ENCODE measurements around the gene PRPF19.

The PRPF19 gene

DNA sequence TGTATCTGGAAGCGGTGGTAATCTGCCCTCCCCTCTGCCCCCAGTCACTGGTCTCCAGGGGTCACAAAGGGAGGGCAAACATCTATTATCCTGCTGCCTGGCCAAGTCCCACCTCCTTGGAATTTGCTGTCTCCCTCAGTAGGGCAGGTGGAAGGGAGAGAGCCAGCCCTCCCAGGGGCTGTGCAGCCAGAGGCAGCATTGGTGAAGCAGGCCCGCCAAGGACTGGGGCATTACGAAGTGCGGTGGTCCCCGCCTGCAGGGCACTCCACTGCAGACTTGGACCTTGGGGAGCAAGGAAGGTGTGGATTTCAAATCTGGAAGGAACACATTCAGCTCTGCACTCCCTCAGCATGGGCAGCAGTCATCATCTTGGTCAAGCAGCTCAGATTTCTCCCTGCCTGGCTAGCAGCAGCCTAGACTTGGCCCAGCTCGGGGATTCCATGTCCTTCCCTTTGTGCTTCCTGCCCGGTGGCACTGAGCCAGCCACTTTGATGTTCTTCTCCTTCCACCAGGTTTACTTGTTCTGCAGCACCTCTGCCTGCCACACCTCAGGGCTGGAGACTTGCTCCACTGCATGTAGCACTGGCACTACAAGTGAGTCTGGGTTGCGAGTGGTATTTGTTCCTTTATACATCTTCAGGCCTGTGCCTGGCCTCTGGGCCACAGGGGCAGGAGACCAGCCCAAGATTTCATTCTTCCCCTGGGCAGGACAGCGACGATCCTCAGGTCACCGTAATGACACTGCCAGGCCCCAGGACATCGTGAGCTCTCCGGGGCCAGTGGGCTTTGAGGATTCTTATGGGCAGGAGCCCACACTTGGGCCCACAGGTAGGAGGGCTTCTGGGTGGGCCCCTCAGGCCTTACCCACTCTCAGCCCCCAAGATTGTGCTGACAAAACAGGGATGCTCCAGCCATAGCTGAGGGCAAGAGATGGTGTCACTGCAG is 31.7 kb downstream of the PRPF19 start:
- DNase-seq (ENCODE audit: low read depth in 2 of 2) = no peak

DNA sequence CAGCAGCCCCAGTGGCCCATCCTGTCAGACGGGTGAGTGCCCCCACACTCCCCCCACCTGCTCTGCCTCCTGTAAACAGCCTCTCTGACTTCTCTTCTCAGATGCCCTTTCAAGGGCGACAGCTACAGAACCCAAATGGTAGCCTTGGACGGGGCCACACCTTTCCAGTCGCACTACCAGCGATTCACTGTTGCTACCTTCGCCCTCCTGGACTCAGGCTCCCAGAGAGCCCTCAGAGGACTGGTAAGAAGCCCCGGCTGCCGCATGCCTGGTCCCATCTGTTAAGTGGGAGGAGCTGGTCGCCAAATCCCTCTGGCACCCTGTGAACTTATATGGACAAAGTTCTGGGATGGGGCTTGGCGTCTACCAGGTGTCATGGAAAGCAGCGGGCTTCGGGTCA is 32.9 kb downstream of the PRPF19 start:
- no peak for DNase-seq (ENCODE audit: low read depth in 2 of 2)

DNA sequence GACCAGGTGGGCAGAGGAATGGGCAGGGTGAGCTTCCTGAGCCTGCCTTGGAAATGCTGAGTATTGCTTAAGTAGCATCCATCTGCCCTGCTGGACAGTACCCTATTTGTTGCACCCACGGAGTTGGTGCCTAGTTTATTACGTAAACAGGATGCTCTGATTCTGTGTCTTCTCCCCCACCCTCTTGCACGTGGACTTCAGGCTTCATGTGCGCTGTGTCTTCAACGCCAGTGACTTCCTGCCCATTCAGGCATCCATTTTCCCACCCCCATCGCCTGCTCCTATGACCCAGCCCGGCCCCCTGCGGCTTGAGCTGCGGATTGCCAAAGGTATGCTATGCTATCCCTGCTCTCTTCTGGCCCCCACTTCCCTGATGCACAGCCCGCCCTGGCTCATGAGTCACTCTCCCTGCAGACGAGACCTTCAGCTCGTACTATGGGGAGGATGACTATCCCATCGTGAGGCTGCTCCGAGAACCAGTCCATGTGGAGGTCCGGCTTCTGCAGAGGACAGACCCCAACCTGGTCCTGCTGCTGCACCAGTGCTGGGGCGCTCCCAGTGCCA is 33.3 kb downstream of the PRPF19 start:
- DNase-seq (ENCODE audit: low read depth in 2 of 2) = no peak

DNA sequence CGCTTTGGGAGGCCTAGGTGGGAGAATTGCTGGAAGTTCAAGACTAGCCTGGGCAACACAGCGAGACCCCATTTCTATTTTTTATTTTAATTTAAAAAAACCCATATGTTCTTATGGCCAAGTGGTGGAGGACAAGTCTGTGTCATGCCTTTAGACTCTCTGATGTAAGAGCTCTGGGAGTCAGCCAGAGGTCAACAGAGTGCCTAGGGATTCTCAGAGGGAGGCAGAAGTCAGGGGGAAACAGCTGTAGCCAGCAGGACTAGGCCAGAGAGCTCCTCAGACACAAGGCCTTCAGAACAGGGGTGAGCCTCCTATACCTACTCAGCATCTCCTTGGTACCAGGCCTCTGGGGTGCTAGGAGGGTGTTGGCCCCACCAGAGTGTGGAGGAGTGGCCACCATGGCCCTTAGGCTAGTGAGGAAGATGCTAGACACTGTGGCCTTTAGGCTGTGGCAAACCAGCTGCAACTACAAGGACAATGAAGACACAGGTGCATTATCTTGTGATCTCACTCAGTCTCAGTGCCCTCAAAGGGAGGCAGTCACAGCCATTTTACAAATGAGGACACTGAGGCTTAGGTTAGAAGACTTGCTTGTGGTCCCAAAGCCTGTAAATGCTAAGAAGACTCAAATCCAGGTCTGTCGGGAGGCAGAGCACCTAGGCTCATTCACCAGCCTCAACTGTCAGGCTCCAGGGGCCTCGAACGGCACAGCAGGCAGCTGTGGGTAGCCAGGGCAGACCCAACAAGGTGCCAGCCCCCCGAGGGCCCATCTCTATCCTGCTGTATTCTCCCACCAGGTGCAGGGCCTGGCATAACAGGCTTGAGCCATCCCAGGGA is 34.0 kb downstream of the PRPF19 start:
- DNase-seq (ENCODE audit: low read depth in 2 of 2) = no peak

DNA sequence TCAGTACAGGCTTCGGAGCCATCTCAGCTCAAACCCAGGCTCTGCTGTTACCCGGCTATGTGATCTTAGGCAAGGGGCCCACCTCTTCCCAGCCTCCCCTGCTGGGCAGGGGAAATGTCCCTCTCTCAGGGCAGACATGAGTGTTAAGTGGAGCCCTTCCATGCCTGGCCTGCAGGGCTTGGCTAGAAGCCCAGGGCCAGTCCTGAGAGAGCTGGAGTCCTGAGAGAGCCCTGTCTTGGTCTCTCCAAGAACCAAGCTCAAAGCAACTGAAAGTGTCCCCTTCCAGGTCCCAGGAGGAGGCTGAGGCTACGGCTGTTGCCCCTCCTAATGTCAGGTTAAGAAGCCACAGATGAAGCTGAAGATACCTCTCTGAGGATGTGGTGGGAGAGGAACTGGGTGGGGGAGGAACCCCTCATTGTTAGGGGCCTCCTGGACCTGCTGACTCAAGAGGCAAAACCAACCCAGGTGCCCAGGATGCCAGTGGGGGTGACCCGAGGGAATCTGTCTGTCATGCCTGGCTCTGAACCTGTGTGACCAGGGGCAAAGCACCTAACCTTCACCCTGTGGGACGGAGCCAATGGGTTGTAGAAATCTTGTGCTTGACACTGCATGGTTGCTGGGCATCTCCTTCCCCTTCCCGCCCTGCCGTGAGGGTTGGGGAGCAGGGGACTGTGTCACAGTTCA is 34.9 kb downstream of the PRPF19 start:
- DNase-seq (ENCODE audit: low read depth in 2 of 2) = no peak

DNA sequence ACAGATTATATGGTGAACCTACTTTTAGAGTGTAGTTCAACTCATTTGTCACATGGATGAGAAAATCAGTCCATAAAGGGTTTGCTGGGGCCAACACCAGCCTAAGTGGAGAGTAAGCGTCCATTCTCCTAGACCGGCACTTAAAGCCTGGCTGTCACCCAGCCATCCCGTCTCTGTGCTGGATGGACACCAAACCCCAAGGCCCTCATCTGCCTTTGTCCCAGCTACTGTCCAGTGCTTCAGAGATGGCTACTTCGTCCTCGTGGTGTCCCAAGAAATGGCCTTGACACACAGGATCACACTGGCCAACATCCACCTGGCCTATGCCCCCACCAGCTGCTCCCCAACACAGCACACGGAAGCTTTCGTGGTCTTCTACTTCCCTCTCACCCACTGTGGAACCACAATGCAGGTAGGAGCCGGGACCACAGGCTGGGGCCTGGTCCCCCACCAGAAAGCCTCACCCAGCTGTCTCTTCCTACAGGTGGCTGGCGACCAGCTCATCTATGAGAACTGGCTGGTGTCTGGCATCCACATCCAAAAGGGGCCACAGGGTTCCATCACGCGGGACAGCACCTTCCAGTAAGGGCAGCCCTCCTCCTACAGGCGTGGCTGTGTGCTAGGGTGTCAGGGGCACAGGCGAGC is 35.5 kb downstream of the PRPF19 start:
- DNase-seq (ENCODE audit: low read depth in 2 of 2) = no peak

DNA sequence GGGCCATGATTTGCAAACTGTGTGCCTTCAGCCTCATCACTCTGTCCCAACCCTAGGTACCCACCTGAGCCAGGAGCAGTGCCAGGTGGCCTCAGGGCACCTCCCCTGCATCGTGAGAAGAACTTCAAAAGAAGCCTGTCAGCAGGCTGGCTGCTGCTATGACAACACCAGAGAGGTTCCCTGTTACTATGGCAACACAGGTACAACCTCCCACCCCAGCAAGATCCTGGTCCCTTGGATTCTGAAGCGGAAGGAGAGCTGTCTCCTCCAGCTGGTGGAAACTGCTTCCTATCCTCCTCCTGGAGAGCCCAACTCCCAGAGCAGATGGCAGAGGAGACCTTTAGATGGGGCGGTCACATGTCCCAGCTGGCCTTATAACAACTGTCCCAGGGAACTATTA is 36.1 kb downstream of the PRPF19 start:
- no peak for DNase-seq (ENCODE audit: low read depth in 2 of 2)

DNA sequence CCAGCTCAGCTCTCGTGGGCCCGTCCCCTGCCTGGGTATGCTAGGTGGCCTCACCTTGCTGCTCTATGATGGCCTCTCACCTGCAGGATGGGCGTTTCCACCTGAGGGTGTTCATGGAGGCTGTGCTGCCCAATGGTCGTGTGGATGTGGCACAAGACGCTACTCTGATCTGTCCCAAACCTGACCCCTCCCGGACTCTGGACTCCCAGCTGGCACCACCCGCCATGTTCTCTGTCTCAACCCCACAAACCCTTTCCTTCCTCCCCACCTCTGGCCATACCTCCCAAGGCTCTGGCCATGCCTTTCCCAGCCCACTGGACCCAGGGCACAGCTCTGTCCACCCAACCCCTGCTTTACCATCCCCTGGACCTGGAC is 36.9 kb downstream of the PRPF19 start:
- no peak for DNase-seq (ENCODE audit: low read depth in 2 of 2)

DNA sequence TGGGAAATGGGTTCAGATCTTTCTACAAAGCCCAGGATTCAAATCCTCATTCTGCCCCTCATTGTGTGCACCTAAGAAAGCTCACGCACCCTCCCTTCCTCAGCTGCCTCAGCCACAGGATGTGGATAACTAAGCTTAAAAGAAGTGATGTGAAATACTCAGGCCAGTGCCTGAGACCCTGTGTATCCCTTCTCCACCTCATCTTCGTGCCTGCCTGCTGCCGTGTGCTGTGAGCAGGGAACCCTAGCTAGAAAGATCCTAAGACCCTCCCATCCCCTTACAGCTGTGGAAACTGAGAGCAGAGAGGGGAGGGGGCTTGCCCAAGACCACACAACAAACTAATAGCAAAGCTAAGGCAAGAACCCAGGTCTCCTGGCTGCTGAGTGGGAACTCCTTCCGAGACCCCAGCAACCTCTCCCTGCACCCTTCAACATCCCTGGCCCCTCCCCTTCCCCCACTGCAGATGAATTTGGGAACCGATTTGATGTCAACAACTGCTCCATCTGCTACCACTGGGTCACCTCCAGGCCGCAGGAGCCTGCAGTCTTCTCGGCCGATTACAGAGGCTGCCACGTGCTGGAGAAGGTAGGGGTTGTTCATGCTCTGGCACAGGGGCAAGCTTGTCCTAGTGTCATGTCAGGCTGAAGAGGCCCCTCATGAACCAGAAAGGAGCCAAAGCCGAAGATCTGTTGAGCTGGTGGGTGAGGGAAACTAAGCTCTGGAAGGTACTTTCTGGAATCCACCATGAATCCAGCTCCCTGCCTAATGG is 37.5 kb downstream of the PRPF19 start:
- DNase-seq (ENCODE audit: low read depth in 2 of 2) = no peak

DNA sequence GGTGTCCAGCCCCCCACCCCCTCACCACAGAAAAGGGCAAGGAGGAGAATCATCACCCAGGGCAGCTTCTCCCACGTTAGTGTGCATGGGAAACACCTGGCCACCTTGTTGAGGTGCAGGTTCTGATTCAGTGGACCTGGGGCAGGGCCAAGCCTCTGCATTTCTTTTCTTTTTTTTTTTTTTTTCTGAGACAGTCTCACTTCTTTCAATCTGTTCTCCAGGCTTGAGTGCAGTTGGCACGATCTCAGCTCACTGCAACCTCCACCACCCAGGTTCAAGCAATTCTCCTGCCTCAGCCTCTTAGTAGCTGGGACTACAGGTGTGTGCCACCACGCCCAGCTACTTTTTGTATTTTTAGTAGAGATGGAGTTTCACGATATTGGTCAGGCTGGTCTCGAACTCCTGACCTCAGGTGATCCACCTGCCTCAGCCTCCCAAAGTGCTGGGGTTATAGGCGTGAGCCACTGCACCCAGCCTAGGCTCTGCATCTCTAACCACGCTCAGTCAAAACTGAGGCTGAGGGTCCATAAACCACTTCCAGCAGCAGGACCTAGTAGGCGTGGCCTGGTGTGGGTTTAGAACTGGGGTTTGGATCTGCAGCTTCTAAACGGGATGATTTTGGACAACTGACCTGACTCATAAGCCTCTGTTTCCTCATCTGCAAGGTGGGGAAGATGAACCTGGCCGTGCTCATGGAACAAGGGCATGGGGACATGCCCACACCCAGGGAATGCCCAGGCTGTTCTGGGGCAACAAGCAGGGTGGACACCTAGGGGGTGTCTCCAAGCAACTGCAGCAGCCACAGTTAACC is 38.3 kb downstream of the PRPF19 start:
- no peak for DNase-seq (ENCODE audit: low read depth in 2 of 2)

DNA sequence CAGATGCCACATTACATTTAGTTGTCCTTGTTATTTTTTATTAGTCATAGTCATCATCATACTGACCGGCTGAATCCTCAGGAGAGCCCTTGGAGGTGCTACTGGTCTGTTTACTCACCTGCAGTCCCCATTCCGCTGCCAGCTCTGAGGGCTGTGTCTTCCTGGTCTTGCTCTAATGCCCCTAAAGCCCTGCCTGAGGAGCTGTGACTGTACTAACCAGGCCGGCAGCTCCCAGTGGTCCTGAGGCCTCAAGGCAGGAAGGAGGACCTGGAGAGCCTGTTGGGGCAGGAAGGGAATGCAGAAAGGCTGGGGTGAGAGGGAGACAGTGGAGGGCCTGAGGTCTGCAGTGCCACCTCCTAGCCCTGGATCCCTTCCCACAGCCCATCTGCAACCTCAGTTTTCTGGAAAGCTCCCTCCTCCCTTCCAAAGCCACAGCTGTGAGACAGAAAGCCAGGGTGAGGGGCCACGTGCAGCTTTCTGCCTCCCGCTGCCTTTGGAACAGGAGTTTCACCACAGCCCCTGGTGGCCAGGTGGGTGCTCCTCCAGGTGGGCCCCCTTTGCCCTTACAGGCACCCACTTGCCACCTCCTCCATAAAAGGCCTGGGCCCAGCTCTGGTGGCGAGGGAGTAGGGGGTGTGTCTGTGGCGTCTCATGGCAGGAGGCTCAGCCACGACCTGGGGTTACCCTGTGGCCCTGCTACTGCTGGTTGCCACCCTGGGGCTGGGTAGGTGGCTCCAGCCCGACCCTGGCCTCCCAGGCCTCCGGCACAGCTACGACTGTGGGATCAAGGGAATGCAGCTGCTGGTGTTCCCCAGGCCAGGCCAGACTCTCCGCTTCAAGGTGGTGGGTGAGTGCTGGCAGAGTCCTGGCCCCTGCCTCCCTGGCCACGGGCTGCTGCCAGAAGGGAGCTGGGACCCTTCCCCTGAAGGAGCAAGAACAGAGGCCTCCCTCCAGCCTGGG is 39.2 kb downstream of the PRPF19 start, which contains the start of gene ZP1:
Gene ZP1, plus strand, starts transcription at position 632 of the 960 bp plus-strand sequence. Its CDS starts 20 bp downstream, at position 652.
- DNase-seq (ENCODE audit: low read depth in 2 of 2) = no peak

DNA sequence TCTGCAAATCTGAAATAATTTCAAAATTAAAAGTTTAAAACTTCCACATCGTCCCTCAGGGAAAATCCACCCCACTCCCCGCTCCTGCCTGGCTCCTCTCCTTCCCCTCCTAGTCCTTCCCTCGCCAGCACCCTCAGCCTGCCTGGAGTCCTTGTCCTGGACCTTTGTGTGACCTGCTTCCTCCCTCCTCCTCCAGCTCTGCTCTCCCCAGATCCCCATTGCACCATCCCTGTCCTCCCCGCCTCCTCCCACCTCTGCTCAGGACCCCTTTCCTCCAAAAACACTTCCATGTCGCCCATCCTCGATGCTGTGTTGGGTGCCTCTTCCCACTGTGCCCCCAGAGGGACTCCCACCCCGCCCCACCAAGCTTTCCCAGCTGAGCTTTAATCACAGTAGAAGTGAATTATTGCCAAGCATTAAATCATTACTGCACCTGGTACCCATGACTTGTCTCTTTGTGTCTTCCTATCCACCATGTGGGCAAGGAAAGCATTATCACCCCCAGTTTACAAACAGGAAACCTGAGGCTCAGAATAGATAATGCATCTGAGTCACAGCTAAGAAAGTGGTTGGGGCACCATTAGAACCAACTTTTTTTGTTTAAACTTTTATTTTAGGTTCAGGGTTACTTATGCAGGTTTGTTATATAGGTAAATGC is 41.4 kb downstream of the PRPF19 start:
- DNase-seq (ENCODE audit: low read depth in 2 of 2) = no peak

DNA sequence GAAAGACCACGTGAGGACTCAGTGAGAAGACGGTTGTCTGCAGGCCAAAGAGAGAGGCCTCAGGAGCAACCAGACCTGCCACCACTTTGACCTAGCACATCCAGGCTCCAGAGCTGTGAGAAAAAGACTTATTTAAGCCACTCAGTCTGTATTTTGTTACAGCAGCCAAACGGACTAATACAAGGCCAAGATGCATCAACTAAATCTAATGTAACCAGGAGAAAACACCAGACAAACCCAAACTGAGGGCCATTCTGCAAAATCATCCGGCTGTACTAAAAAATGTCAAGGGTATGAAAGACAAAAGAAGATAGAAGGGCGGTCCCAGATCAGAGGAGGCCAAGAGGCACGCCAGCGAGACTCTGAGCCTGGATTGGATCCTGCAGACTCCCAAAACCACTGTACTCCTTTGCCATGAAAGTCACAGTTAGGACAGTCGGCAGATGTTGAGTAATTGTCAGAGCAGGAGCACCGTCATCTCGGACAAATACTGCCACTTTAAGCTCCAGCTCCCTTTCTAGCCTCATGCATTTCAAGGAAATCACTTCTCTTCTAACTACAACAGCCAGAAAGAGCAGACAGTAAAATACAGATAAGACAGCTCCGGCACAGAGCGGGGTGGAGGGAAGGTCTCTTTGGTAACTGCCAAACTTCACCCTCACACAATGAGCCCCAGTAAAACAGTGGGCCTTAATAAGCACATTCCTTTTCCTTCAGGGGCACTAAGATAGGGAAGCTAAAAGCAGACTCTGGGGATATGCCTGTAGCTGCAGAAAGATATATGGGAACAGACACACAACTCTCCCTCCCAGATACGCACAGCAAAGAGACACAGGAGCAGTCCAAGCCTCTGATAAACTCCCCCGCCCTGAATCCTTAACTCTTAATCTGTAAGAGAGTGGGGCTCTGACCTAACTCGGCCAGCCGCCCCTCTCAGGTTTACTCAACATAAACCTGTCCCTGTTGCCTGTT is 42.5 kb downstream of the PRPF19 start:
- DNase-seq (ENCODE audit: low read depth in 2 of 2) = no peak

DNA sequence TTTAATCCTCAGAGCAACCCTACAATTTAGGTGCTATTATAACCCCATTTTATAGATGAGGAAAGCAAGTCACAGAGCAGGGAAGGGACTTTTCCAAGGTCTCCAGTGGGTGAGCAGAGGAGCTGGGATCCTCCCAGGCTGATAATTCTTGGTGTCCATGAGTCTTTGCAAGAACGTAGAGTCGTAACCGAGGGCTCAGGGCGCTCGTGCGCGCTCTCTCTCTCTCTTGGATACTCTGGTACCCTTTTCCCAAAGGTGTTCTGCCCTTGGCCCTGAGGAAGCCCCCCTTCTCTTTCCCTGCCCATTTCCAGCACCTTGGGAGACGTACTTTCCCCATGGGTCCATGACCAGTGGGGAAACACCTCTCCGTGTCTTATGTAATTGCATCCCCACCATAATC is 44.2 kb downstream of the PRPF19 start:
- no peak for DNase-seq (ENCODE audit: low read depth in 2 of 2)

DNA sequence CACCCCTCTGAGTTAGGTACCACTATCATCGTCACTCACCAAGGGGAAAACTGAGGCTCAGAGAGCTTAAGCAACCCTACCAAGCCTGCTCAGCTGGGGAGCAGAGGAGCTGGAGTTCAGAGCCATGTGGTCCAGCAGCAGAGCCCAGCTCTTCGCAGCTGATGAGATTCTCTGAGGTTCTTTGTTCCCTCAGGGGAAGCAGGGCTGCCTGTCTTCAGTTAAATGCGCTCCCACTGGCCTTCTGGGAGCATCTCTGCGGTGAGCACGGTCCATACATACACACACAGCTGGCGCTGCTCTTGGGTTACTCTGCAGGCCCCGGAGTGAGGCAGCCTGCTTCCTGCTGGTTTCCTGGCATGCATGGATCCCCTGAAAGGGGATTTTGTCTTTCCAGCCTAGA is 45.4 kb downstream of the PRPF19 start:
- no peak for DNase-seq (ENCODE audit: low read depth in 2 of 2)

DNA sequence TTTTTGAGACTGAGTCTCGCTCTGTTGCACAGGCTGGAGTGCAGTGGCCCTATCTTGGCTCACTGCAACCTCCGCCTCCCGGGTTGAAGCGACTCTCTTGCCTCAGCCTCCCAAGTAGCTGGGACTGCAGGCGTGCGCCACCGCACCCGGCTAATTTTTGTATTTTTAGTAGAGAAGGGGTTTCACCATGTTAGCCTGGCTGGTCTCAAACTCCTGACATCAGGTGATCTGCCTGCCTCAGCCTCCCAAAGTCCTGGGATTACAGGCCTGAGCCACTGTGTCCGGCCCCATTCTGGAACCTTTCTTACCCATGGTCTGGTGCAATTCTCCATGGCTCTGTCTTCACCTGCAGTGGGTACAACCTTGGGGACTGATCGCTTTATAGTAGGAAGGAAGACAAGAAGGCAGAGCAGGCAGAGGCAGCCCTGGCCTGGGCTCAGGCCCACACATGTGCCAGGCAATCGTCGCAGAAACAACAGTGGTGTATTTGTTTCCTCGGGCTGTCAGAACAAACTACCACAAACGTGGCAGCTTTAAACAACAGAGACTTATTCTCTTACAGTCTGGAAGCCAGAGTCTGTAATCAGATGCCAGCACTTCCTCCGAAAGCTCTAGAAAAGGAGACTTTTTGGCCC is 46.7 kb downstream of the PRPF19 start:
- no peak for DNase-seq (ENCODE audit: low read depth in 2 of 2)

Measured in stimulated activated CD8-positive, alpha-beta memory T cell treated with anti-CD3 and anti-CD28 coated beads, Interleukin-7, amount 100 ng/mL, for 4 hours (primary cell).